Panc1 (cell line): ENCODE results near the gene CEP97. TPM values are rescaled to one million over a fixed set of nuclear protein-coding genes. Genes with fewer than 3 reads are reported as not detected.
"Not testable (repeated sequence)": the region's sequence is repeated elsewhere in the genome, so short reads cannot be mapped to it uniquely, and the experiment has no call there.

ENCODE experiments used
- ATAC-seq: fragments of 200-7000 bp; cut with Tn5 transposase; 2 replicates; pipeline ENCODE4 v1.9.1; 2020; ENCODE audit warnings: mild to moderate bottlenecking, moderate library complexity
- BruUV-seq: library from RNA; stranded (reverse); fragments of 400-500 nt; replicated peaks from 2 replicates; lab custom pipeline; 2021; lab: Mats Ljungman, UMichigan
- CTCF ChIA-PET: fragments of 300-600 bp; sonication (Branson Sonifier 250); formaldehyde crosslinking; loops from one replicate; lab custom pipeline; 2022; ENCODE audit warnings: antibody characterized with exemption; lab: Charles Lee
- POLR2A ChIA-PET: fragments of 300-600 bp; sonication (Branson Sonifier 250); formaldehyde crosslinking; loops from one replicate; lab custom pipeline; 2022; ENCODE audit warnings: antibody characterized with exemption; lab: Charles Lee
- DNase-seq: peaks from one replicate; pipeline ENCODE4 v3.0.0-alpha.2; 2010; ENCODE audit warnings: low read depth, low spot score
- H3K27ac ChIP-seq: 2 replicates; pipeline ENCODE4 v1.5.1; 2011; ENCODE audit warnings: mild to moderate bottlenecking, low read length, inconsistent platforms
- H3K27me3 ChIP-seq: fragments of 200-500 bp; sonication (Bioruptor generic); 2 replicates; pipeline ENCODE4 v1.6.0; 2014; ENCODE audit warnings: low read length, inconsistent platforms; ENCODE audit not compliant: control insufficient read depth, insufficient read depth
- H3K36me3 ChIP-seq: fragments of 200-500 bp; sonication (Bioruptor generic); 2 replicates; pipeline ENCODE4 v1.5.1; 2014; ENCODE audit warnings: inconsistent platforms, mild to moderate bottlenecking, low read length, moderate library complexity; ENCODE audit not compliant: control insufficient read depth, insufficient read depth
- H3K4me1 ChIP-seq: 2 replicates; pipeline ENCODE4 v1.5.1; 2011; ENCODE audit warnings: inconsistent platforms, mild to moderate bottlenecking, low read length, moderate library complexity; ENCODE audit not compliant: control insufficient read depth, insufficient read depth
- H3K4me3 ChIP-seq, 2 experiments: 2 replicates each; pipeline ENCODE4 v1.5.1; 2011 to 2012; ENCODE audit warnings: low read depth in 2 of 2, low read length in 2 of 2, mild to moderate bottlenecking in 2 of 2, inconsistent platforms in 1 of 2, moderate library complexity in 1 of 2
- H3K9me3 ChIP-seq: fragments of 200-500 bp; sonication (Bioruptor generic); 2 replicates; pipeline ENCODE4 v1.5.1; 2014; ENCODE audit warnings: low read depth, mild to moderate bottlenecking, inconsistent platforms, low read length, moderate library complexity; ENCODE audit not compliant: control insufficient read depth, insufficient read depth
- POLR2AphosphoS5 ChIP-seq: IDR thresholded peaks from 2 replicates; pipeline ENCODE4 v1.6.1; 2012; ENCODE audit warnings: mild to moderate bottlenecking, low read depth, low read length, moderate library complexity
- SIN3A ChIP-seq: IDR thresholded peaks from 2 replicates; pipeline ENCODE4 v1.6.1; 2012; ENCODE audit warnings: low read depth, mild to moderate bottlenecking, low read length, moderate library complexity, borderline replicate concordance; ENCODE audit not compliant: insufficient read depth
- TCF7L2 ChIP-seq: IDR thresholded peaks from 2 replicates; pipeline ENCODE4 v1.6.1; 2011; ENCODE audit warnings: mild to moderate bottlenecking, low read depth, low read length, inconsistent platforms
- in situ Hi-C: cut with HindIII; loops from 2 replicates; pipeline ENCODE4 v1.10.0; 2016; ENCODE audit warnings: low sequenced_read_pairs, low pct_unique_long_range_greater_than_20kb
- intact Hi-C: fragments of 100-400 bp; cut with micrococcal nuclease; formaldehyde crosslinking; loops from one replicate; pipeline ENCODE4 v1.10.0; 2022; ENCODE audit not compliant: unreplicated experiment
- total RNA-seq: library from RNA; stranded (reverse); gene quantifications from one replicate; pipeline ENCODE4 v1.2.1, GENCODE V29; 2021; ENCODE audit not compliant: unreplicated experiment
- TF ChIP-seq, protein P1 (sequence below), 2 experiments: IDR thresholded peaks; 2 replicates each; pipeline ENCODE4 v1.6.1; 2011 to 2012; ENCODE audit warnings: low read depth in 2 of 2, control low read depth in 1 of 2, low read length in 1 of 2, mild to moderate bottlenecking in 1 of 2, moderate library complexity in 1 of 2; ENCODE audit not compliant: insufficient read depth in 1 of 2
- TF ChIP-seq, protein P2 (sequence below): fragments of 450-650 bp; IDR thresholded peaks from 2 replicates; pipeline ENCODE4 v1.5.1; 2017; ENCODE audit warnings: mild to moderate bottlenecking

CEP97 gene
- total RNA-seq, 1 experiment from 2014 or later, result 17.4 TPM

DNA sequence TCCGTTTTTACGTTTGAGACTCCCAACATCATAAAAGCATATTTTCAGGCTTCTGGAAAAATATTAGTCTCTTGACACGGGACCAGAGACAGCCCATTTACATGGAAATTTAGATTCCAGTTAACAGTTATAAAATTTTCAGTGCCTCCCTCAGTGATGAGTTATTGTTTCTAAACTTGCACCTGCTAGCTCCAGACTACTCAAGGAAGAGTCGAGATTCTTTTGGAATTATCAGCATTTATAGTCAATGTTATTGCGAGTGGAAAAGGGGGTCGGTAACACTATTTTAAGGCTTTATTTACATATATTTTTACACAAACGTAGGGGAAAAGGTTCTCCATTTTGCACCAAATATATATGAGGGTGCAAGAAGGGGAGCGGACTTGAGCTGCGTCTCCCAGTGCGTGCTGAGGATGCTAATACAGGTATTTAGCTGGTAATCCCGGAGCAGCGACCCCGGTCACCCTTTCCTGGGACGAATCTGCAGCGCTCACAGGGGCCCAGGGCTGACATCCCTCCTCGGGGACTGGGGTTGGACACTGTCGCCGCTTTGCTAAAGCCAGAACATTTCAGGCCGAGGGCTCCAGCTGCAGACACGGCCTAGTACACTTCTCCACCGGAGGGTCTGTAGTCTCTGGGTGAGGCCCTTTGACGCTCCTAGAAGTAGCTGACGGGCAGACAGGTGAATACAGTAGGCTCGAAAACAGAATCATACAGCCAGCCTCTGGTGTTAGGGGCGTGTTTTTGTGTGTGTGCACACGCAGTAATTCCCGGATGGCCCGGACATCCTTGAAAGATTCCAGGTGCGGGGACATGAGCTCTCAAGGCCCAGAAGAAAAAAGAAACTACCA, 46.8 kb upstream of the CEP97 start:
- Histone ChIP-seq H3K27ac (peak overlapping the region; percentile 86), H3K4me3 (peak overlapping the region; percentile 88 to 89), H3K27me3 (no peaks in the 10 kb centered on the region), H3K36me3 (peaks cover 19% of the 10 kb centered on the region), H3K4me1 (peaks cover 22% of the 10 kb centered on the region), H3K9me3 (no peaks in the 10 kb centered on the region)
- intact Hi-C loops (loop anchor here (5.0 kb wide), 1 partner anchor 105 kb away; the partner anchor contains the start of gene PCNP), in situ Hi-C loops (no loop called here)
- ChIA-PET CTCF (interaction anchor here (1.0 to 2.4 kb wide), 2 partner anchors 9 to 104 kb away, joined by 5 to 10 read pairs; partner anchors contain the start of genes PCNP and RPL24), POLR2A (interaction anchor here (0.6 to 3.1 kb wide), 4 partner anchors 9 to 1052 kb away, joined by 4 to 16 read pairs (median 10); partner anchors contain the start of gene RPL24)
- DNase-seq (no peak), ATAC-seq (no peak)
- TF ChIP-seq, protein P1, sequence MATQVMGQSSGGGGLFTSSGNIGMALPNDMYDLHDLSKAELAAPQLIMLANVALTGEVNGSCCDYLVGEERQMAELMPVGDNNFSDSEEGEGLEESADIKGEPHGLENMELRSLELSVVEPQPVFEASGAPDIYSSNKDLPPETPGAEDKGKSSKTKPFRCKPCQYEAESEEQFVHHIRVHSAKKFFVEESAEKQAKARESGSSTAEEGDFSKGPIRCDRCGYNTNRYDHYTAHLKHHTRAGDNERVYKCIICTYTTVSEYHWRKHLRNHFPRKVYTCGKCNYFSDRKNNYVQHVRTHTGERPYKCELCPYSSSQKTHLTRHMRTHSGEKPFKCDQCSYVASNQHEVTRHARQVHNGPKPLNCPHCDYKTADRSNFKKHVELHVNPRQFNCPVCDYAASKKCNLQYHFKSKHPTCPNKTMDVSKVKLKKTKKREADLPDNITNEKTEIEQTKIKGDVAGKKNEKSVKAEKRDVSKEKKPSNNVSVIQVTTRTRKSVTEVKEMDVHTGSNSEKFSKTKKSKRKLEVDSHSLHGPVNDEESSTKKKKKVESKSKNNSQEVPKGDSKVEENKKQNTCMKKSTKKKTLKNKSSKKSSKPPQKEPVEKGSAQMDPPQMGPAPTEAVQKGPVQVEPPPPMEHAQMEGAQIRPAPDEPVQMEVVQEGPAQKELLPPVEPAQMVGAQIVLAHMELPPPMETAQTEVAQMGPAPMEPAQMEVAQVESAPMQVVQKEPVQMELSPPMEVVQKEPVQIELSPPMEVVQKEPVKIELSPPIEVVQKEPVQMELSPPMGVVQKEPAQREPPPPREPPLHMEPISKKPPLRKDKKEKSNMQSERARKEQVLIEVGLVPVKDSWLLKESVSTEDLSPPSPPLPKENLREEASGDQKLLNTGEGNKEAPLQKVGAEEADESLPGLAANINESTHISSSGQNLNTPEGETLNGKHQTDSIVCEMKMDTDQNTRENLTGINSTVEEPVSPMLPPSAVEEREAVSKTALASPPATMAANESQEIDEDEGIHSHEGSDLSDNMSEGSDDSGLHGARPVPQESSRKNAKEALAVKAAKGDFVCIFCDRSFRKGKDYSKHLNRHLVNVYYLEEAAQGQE (IDR thresholded peaks at IDR 0.05; ENCODE audit: insufficient read depth in 1 of 2, low read depth in 2 of 2, low read length in 1 of 2), result no peak
- TF ChIP-seq POLR2AphosphoS5 (no peak), SIN3A (no peak), TCF7L2 (no peak)
- TF ChIP-seq, protein P2, sequence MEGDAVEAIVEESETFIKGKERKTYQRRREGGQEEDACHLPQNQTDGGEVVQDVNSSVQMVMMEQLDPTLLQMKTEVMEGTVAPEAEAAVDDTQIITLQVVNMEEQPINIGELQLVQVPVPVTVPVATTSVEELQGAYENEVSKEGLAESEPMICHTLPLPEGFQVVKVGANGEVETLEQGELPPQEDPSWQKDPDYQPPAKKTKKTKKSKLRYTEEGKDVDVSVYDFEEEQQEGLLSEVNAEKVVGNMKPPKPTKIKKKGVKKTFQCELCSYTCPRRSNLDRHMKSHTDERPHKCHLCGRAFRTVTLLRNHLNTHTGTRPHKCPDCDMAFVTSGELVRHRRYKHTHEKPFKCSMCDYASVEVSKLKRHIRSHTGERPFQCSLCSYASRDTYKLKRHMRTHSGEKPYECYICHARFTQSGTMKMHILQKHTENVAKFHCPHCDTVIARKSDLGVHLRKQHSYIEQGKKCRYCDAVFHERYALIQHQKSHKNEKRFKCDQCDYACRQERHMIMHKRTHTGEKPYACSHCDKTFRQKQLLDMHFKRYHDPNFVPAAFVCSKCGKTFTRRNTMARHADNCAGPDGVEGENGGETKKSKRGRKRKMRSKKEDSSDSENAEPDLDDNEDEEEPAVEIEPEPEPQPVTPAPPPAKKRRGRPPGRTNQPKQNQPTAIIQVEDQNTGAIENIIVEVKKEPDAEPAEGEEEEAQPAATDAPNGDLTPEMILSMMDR, result peak; percentile 58
- BruUV-seq, result TSS peak; percentile 88

DNA sequence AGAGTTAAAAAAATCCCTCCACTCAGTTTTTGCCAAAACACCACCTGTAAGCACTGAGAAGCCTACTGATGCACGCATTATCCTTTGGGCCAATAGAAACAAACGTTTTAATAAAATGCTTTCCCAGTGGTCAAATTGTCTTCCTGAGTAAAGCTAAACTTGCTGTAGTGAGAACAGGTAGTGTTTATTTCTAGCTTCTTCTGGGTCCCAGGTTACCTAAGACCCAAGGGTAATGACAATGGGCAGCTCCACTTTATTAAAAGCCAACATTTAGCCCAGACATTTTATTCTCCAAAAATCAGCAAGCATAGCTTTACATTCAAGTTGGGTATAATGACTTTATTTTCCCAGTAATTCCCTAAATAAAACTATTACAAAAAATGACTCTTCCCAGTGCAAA, 45.6 kb upstream of the CEP97 start:
- in situ Hi-C loops, result not testable (repeated sequence)

More for the DNA sequence above, 45.6 kb upstream of the CEP97 start:
- POLR2A ChIA-PET, result interaction anchor here (0.7 kb wide), 1 partner anchor 9 kb away, joined by 4 read pairs; no protein-coding TSS in a partner anchor
- not testable (repeated sequence) for H3K27ac ChIP-seq, DNase-seq, H3K27me3 ChIP-seq, BruUV-seq, H3K9me3 ChIP-seq, ATAC-seq
- H3K4me1 ChIP-seq, result peaks cover 28% of the 10 kb centered on the region
- H3K36me3 ChIP-seq, result peaks cover 28% of the 10 kb centered on the region
- H3K4me3 ChIP-seq, result peak overlapping the region in 1 of 2 experiments; percentile 88; a peak in 2 of 4 replicates
- CTCF ChIA-PET, result interaction anchor here (2.4 kb wide), 1 partner anchor 105 kb away, joined by 10 read pairs; the partner anchor contains the start of gene PCNP
- intact Hi-C loops, result loop anchor here (5.0 kb wide), 1 partner anchor 107 kb away; the partner anchor contains the start of gene PCNP
